Measurements from ENCODE around the gene ABCB7.
"Not testable (repeated sequence)": the region's sequence is repeated elsewhere in the genome, so short reads cannot be mapped to it uniquely, and the experiment has no call there.

The ABCB7 gene

GRCh38 chrX:75155827-75156525, at the start of gene ABCB7:
TSS of gene ABCB7 (minus strand) at chrX:75156283. CDS start at chrX:75156272, 11 bp downstream.
- DNase-seq (ENCODE audit: low read depth): peak; percentile 79

- not testable (repeated sequence) for DNase-seq (ENCODE audit: low read depth)
Measured at GRCh38 chrX:75188415-75189206, 32.5 kb upstream of the ABCB7 start.

- peak; percentile 1 for DNase-seq (ENCODE audit: low read depth)
Measured at GRCh38 chrX:75181721-75182120, 25.6 kb upstream of the ABCB7 start.

- DNase-seq (ENCODE audit: low read depth): not testable (repeated sequence)
Measured at GRCh38 chrX:75179536-75180293, 23.6 kb upstream of the ABCB7 start.

GRCh38 chrX:75172257-75172890, 16.3 kb upstream of the ABCB7 start:
- not testable (repeated sequence) for DNase-seq (ENCODE audit: low read depth)

GRCh38 chrX:75158054-75158453, 2.0 kb upstream of the ABCB7 start:
- DNase-seq (ENCODE audit: low read depth): no peak

- peak; percentile 24 for DNase-seq (ENCODE audit: low read depth)
Measured at GRCh38 chrX:75156531-75156945, 455 bp upstream of the ABCB7 start.

- no peak for DNase-seq (ENCODE audit: low read depth)
Measured at GRCh38 chrX:75155447-75155826, 646 bp downstream of the ABCB7 start.

- DNase-seq (ENCODE audit: low read depth): no peak
Measured at GRCh38 chrX:75154871-75155270, 1.2 kb downstream of the ABCB7 start.

GRCh38 chrX:75151827-75152592, 4.1 kb downstream of the ABCB7 start:
- no peak for DNase-seq (ENCODE audit: low read depth)

GRCh38 chrX:75149654-75150053, 6.4 kb downstream of the ABCB7 start:
- no peak for DNase-seq (ENCODE audit: low read depth)

- no peak for DNase-seq (ENCODE audit: low read depth)
Measured at GRCh38 chrX:75132672-75133071, 23.4 kb downstream of the ABCB7 start.

- DNase-seq (ENCODE audit: low read depth): no peak
Measured at GRCh38 chrX:75131973-75132627, 24.0 kb downstream of the ABCB7 start.

GRCh38 chrX:75129069-75129468, 27.0 kb downstream of the ABCB7 start:
- not testable (repeated sequence) for DNase-seq (ENCODE audit: low read depth)

- no peak for DNase-seq (ENCODE audit: low read depth)
Measured at GRCh38 chrX:75118296-75118695, 37.8 kb downstream of the ABCB7 start.

GRCh38 chrX:75115707-75116413, 40.2 kb downstream of the ABCB7 start:
- no peak for DNase-seq (ENCODE audit: low read depth)

GRCh38 chrX:75114638-75115037, 41.4 kb downstream of the ABCB7 start:
- DNase-seq (ENCODE audit: low read depth): no peak

GRCh38 chrX:75113664-75114063, 42.4 kb downstream of the ABCB7 start:
- no peak for DNase-seq (ENCODE audit: low read depth)

GRCh38 chrX:75107863-75108509, 48.1 kb downstream of the ABCB7 start:
- no peak for DNase-seq (ENCODE audit: low read depth)

GRCh38 chrX:75106772-75107171, 49.3 kb downstream of the ABCB7 start:
- no peak for DNase-seq (ENCODE audit: low read depth)

Measured in amniotic epithelial cell (primary cell).